Mesenchymal stem cell (in vitro differentiated cells and primary cell): ENCODE results near the gene AKNA. TPM values are rescaled to one million over a fixed set of nuclear protein-coding genes. Genes with fewer than 3 reads are reported as not detected.

Experiments used
- DNase-seq: peaks from one replicate; pipeline ENCODE4 v3.0.0-alpha.2; 2013
- H2AFZ ChIP-seq: one replicate; pipeline ENCODE4 v1.6.1; 2013; ENCODE audit warnings: low read depth, mild to moderate bottlenecking, control low read depth, inconsistent platforms, low read length, moderate library complexity
- H2AK5ac ChIP-seq: 2 replicates; pipeline ENCODE4 v1.6.1; 2013; ENCODE audit warnings: low read length, moderate library complexity, mild to moderate bottlenecking, inconsistent platforms; ENCODE audit not compliant: severe bottlenecking
- H2BK120ac ChIP-seq: one replicate; pipeline ENCODE4 v1.6.1; 2013; ENCODE audit warnings: low read depth, mild to moderate bottlenecking, inconsistent platforms, low read length, moderate library complexity
- H2BK12ac ChIP-seq, 2 experiments: one replicate each; pipeline ENCODE4 v1.6.1; 2013; ENCODE audit warnings: inconsistent platforms in 2 of 2, low read length in 2 of 2, mild to moderate bottlenecking in 2 of 2, moderate library complexity in 2 of 2, control low read depth in 1 of 2
- H2BK15ac ChIP-seq: one replicate; pipeline ENCODE4 v1.6.1; 2013; ENCODE audit warnings: mild to moderate bottlenecking, low read depth, inconsistent platforms; ENCODE audit not compliant: poor library complexity, severe bottlenecking
- H2BK5ac ChIP-seq: 2 replicates; pipeline ENCODE4 v1.6.1; 2013; ENCODE audit warnings: low read depth, mild to moderate bottlenecking, low read length, control low read depth, inconsistent platforms; ENCODE audit not compliant: poor library complexity, severe bottlenecking
- H3K14ac ChIP-seq, 2 experiments: one replicate each; pipeline ENCODE4 v1.6.1; 2013; ENCODE audit warnings: inconsistent platforms in 2 of 2, low read length in 2 of 2, control low read depth in 1 of 2, mild to moderate bottlenecking in 1 of 2, moderate library complexity in 1 of 2
- H3K18ac ChIP-seq, 2 experiments: one replicate each; pipeline ENCODE4 v1.6.1; 2013; ENCODE audit warnings: inconsistent platforms in 2 of 2, low read length in 2 of 2, control low read depth in 1 of 2, low read depth in 1 of 2, mild to moderate bottlenecking in 1 of 2
- H3K23ac ChIP-seq, 2 experiments: one replicate each; pipeline ENCODE4 v1.6.1; 2013; ENCODE audit warnings: inconsistent platforms in 2 of 2, low read length in 2 of 2, mild to moderate bottlenecking in 2 of 2, moderate library complexity in 2 of 2, control low read depth in 1 of 2
- H3K27ac ChIP-seq: 2 replicates; pipeline ENCODE4 v1.5.1; 2013; ENCODE audit warnings: mild to moderate bottlenecking, moderate library complexity, low read length, control low read depth, inconsistent platforms; ENCODE audit not compliant: poor library complexity, severe bottlenecking
- H3K27me3 ChIP-seq, 2 experiments: 2 replicates each; pipeline versions ENCODE4 v1.6.1 to v1.7.0; 2013; ENCODE audit warnings: low read length in 2 of 2, mild to moderate bottlenecking in 2 of 2, moderate library complexity in 2 of 2, control low read depth in 1 of 2, inconsistent platforms in 1 of 2; ENCODE audit not compliant: control insufficient read depth in 1 of 2, insufficient read depth in 1 of 2
- H3K36me3 ChIP-seq, 2 experiments: 2 replicates each; pipeline versions ENCODE4 v1.6.1 to v1.7.0; 2013; ENCODE audit warnings: low read length in 2 of 2, control low read depth in 1 of 2, inconsistent platforms in 1 of 2, low read depth in 1 of 2, mild to moderate bottlenecking in 1 of 2; ENCODE audit not compliant: insufficient read depth in 2 of 2, control insufficient read depth in 1 of 2
- H3K4ac ChIP-seq, 2 experiments: one replicate each; pipeline ENCODE4 v1.6.1; 2013; ENCODE audit warnings: inconsistent platforms in 2 of 2, low read length in 2 of 2, mild to moderate bottlenecking in 2 of 2, moderate library complexity in 2 of 2, control low read depth in 1 of 2, low read depth in 1 of 2
- H3K4me1 ChIP-seq: 2 replicates; pipeline ENCODE4 v1.6.1; 2013; ENCODE audit warnings: low read depth, low read length, control low read depth; ENCODE audit not compliant: control insufficient read depth, insufficient read depth
- H3K4me2 ChIP-seq: 2 replicates; pipeline ENCODE4 v1.6.1; 2013; ENCODE audit warnings: low read length, mild to moderate bottlenecking, inconsistent platforms; ENCODE audit not compliant: poor library complexity, severe bottlenecking
- H3K4me3 ChIP-seq, 2 experiments: 2 replicates each; pipeline versions ENCODE4 v1.5.1 to v1.7.0; 2013; ENCODE audit warnings: low read length in 2 of 2, mild to moderate bottlenecking in 2 of 2, control low read depth in 1 of 2, low read depth in 1 of 2; ENCODE audit not compliant: insufficient read depth in 1 of 2
- H3K79me1 ChIP-seq: replicated peaks from 2 replicates; pipeline ENCODE4 v1.6.1; 2013; ENCODE audit warnings: mild to moderate bottlenecking, control low read depth, low read length, inconsistent platforms; ENCODE audit not compliant: poor library complexity, severe bottlenecking
- H3K9ac ChIP-seq: 2 replicates; pipeline ENCODE4 v1.7.0; 2013; ENCODE audit warnings: mild to moderate bottlenecking, low read length, moderate library complexity
- H3K9me3 ChIP-seq: 2 replicates; pipeline ENCODE4 v1.7.0; 2013; ENCODE audit warnings: mild to moderate bottlenecking, low read length; ENCODE audit not compliant: control insufficient read depth
- H4K8ac ChIP-seq: one replicate; pipeline ENCODE4 v1.6.1; 2013; ENCODE audit warnings: inconsistent platforms, mild to moderate bottlenecking, low read length, moderate library complexity
- H4K91ac ChIP-seq: one replicate; pipeline ENCODE4 v1.6.1; 2013; ENCODE audit warnings: mild to moderate bottlenecking, low read length, inconsistent platforms
- WGBS: methylation state at CpG from one replicate; pipeline ENCODE4 v1.1.7; 2013; ENCODE audit warnings: mixed read lengths; 5-methylcytosine and 5-hydroxymethylcytosine counted together
- polyA plus RNA-seq, 2 experiments: library from polyadenylated mRNA; stranded (reverse); fragments of 200-250 nt; gene quantifications; one replicate each; pipeline ENCODE4 v1.2.3, GENCODE V29; 2013

Gene AKNA
- polyA plus RNA-seq (2013, experiment 1 of 2) = 18.5 TPM
- 17.8 TPM for polyA plus RNA-seq (2013, experiment 2 of 2)

GRCh38 chr9:114387680-114388356 lies at the start of gene AKNA:
Gene AKNA (minus strand): TSS chr9:114387982. CDS start chr9:114381333, 6,649 bp downstream.
- H2BK120ac ChIP-seq = peak within 1 kb of the TSS; percentile 69

GRCh38 chr9:114437401-114437893 lies 49.7 kb upstream of the AKNA start:
- Histone ChIP-seq H4K8ac (no peak overlapping the region), H2BK15ac (no peak overlapping the region), H2BK120ac (no peak overlapping the region), H3K27me3 (peaks cover 0 to 3% of the 10 kb centered on the region in 2 experiments), H2AFZ (no peak overlapping the region), H3K27ac (no peak overlapping the region), H3K18ac (no peak overlapping the region), H3K4me1 (no peaks in the 10 kb centered on the region), H3K79me1 (no peaks in the 10 kb centered on the region), H4K91ac (no peak overlapping the region), H3K4me3 (no peak overlapping the region), H3K4ac (no peak overlapping the region), H3K23ac (no peak overlapping the region), H2BK5ac (no peak overlapping the region), H3K36me3 (no peaks in the 10 kb centered on the region), H3K4me2 (no peak overlapping the region), H2BK12ac (no peak overlapping the region), H3K9me3 (no peaks in the 10 kb centered on the region), H3K9ac (no peak overlapping the region), H3K14ac (no peak overlapping the region), H2AK5ac (no peak overlapping the region)
- DNase-seq = no peak
- WGBS = 75% methylated on average over 2 of the region's 2 CpGs

More at GRCh38 chr9:114387680-114388356, at the start of gene AKNA:
- Histone ChIP-seq H3K9ac (peak within 1 kb of the TSS; percentile 90), H3K18ac (peak within 1 kb of the TSS; percentile 92 to 96), H3K9me3 (no peaks in the 10 kb centered on the region), H3K14ac (peak within 1 kb of the TSS in 1 of 2 experiments; percentile 84), H4K91ac (peak within 1 kb of the TSS; percentile 96), H3K36me3 (no peaks in the 10 kb centered on the region), H3K27me3 (no peaks in the 10 kb centered on the region), H3K4me1 (peaks cover 40% of the 10 kb centered on the region), H3K79me1 (peaks cover 3% of the 10 kb centered on the region), H3K4me3 (peak within 1 kb of the TSS; percentile 55 to 91), H3K4me2 (peak within 1 kb of the TSS; percentile 69), H3K23ac (peak within 1 kb of the TSS in 1 of 2 experiments; percentile 89), H3K27ac (peak within 1 kb of the TSS; percentile 77), H2BK12ac (peak within 1 kb of the TSS; percentile 92), H4K8ac (peak within 1 kb of the TSS; percentile 77), H2AK5ac (peak within 1 kb of the TSS; percentile 5), H2BK5ac (peak within 1 kb of the TSS; percentile 49), H3K4ac (peak within 1 kb of the TSS; percentile 69 to 71), H2AFZ (peak within 1 kb of the TSS; percentile 33), H2BK15ac (peak within 1 kb of the TSS; percentile 92)
- 1% methylated on average over 19 of the region's 25 CpGs for WGBS
- DNase-seq = peak; percentile 93

GRCh38 chr9:114434878-114435311 lies 47.1 kb upstream of the AKNA start:
- WGBS = 33% methylated on average over 7 of the region's 9 CpGs

GRCh38 chr9:114433720-114434255 lies 46.0 kb upstream of the AKNA start:
- no peak overlapping the region for H2BK5ac ChIP-seq
- no peaks in the 10 kb centered on the region for H3K9me3 ChIP-seq
- no peak overlapping the region for H2BK15ac ChIP-seq
- no peak overlapping the region for H2BK120ac ChIP-seq
- DNase-seq = no peak
- WGBS = 66% methylated on average over 6 of the region's 6 CpGs
- H2AFZ ChIP-seq = no peak overlapping the region
- H4K91ac ChIP-seq = no peak overlapping the region
- peaks cover 5 to 32% of the 10 kb centered on the region in 2 experiments for H3K27me3 ChIP-seq
- H3K23ac ChIP-seq = no peak overlapping the region
- H2BK12ac ChIP-seq = no peak overlapping the region
- no peak overlapping the region for H3K4me2 ChIP-seq
- no peak overlapping the region for H3K18ac ChIP-seq
- H3K36me3 ChIP-seq = no peaks in the 10 kb centered on the region
- no peak overlapping the region for H3K4ac ChIP-seq
- H3K4me1 ChIP-seq = no peaks in the 10 kb centered on the region
- H3K27ac ChIP-seq = no peak overlapping the region
- no peak overlapping the region for H3K14ac ChIP-seq
- no peak overlapping the region for H3K4me3 ChIP-seq
- H3K79me1 ChIP-seq = no peaks in the 10 kb centered on the region
- no peak overlapping the region for H3K9ac ChIP-seq
- no peak overlapping the region for H2AK5ac ChIP-seq
- H4K8ac ChIP-seq = no peak overlapping the region

More at GRCh38 chr9:114434878-114435311, 47.1 kb upstream of the AKNA start:
- Histone ChIP-seq H4K8ac (no peak overlapping the region), H2AK5ac (no peak overlapping the region), H3K4ac (no peak overlapping the region), H3K4me3 (no peak overlapping the region), H2BK15ac (no peak overlapping the region), H2AFZ (no peak overlapping the region), H3K23ac (no peak overlapping the region), H3K18ac (no peak overlapping the region), H2BK120ac (no peak overlapping the region), H3K4me1 (no peaks in the 10 kb centered on the region), H3K27ac (no peak overlapping the region), H4K91ac (no peak overlapping the region), H2BK12ac (peak overlapping the region in 1 of 2 experiments; percentile 7), H3K79me1 (no peaks in the 10 kb centered on the region), H3K9ac (no peak overlapping the region), H3K36me3 (no peaks in the 10 kb centered on the region), H3K14ac (no peak overlapping the region), H3K9me3 (no peaks in the 10 kb centered on the region), H3K4me2 (no peak overlapping the region), H2BK5ac (no peak overlapping the region), H3K27me3 (peaks cover 0 to 24% of the 10 kb centered on the region in 2 experiments)
- peak; percentile 36 for DNase-seq
